Activated T-helper 17 cell treated with anti-CD3 and anti-CD28 coated beads, Interleukin-2, amount 50 U/mL, for 72 hours (primary cell): ENCODE data around the gene SMIM12. TPM values are rescaled to one million over a fixed set of nuclear protein-coding genes. Genes with fewer than 3 reads are reported as not detected.
"Not testable (repeated sequence)": the region's sequence is repeated elsewhere in the genome, so short reads cannot be mapped to it uniquely, and the experiment has no call there.

Experiments used
- ATAC-seq: fragments of 150-1000 bp; cut with Tn5 transposase; replicated peaks from 2 replicates; pipeline ENCODE4 v1.10.0; 2021; ENCODE audit warnings: mild to moderate bottlenecking, moderate library complexity
- H3K27ac Mint-ChIP-seq: one replicate; pipeline ENCODE4 v1.8.0; 2022; ENCODE audit warnings: mixed read lengths
- H3K27me3 Mint-ChIP-seq: one replicate; pipeline ENCODE4 v1.8.0; 2022; ENCODE audit warnings: mixed read lengths
- H3K36me3 Mint-ChIP-seq: one replicate; pipeline ENCODE4 v1.8.0; 2022; ENCODE audit warnings: low read depth, mild to moderate bottlenecking, mixed read lengths
- H3K4me1 Mint-ChIP-seq: one replicate; pipeline ENCODE4 v1.8.0; 2022; ENCODE audit warnings: mixed read lengths
- H3K4me3 Mint-ChIP-seq: one replicate; pipeline ENCODE4 v1.8.0; 2022; ENCODE audit warnings: mild to moderate bottlenecking, mixed read lengths
- H3K9me3 Mint-ChIP-seq: one replicate; pipeline ENCODE4 v1.8.0; 2022; ENCODE audit warnings: mixed read lengths
- total RNA-seq, 2 donors: library from RNA; stranded (reverse); gene quantifications; one replicate each; pipeline ENCODE4 v1.2.3, GENCODE V29; 2022

The SMIM12 gene
- total RNA-seq, 2 donors from 2014 or later: 30.3 to 60.0 TPM

DNA sequence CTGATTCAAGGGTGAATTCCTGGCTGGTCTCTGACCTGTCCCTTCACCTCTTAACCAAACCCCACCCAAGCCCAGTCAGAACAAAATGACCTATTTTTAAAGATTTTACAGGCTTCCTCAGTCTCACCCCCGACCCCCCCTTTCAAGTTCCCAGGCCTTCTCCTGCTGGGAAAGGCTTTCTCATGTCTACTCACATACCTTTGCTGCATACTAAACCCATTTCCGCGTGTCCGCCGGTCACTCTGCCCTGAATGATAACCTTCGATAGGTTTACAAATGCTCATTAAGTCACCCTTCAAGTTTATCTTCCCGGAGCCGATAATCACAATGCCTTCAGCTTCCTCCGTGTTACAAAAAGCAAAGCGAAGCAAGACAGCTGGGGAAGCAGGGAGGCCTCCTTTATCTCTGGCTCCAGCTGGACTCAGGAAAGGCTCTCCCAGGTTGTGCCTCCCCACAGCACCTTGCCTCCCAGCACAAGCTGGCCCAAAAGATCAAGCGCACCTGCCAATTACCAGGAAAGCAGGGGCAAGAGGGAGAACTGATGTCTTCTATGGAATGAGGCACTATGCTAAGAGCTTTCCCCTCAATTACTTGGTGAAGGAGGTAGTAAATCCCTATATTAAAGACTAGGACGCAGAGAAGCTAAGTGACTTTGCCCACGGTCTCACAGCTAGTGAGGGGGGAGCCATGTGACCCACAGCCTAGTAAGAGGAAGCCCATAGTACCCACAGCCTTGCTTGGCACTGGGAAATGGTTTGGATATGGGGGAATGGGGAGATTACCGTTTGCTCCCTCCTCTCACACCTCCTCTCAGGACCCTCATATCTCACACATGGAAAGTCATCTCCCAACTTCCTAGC, 15.9 kb downstream of the SMIM12 start:
- ATAC-seq: no peak
- H3K36me3 Mint-ChIP-seq: peaks cover 5% of the 10 kb centered on the region
- peak overlapping the region; percentile 35 for H3K27ac Mint-ChIP-seq
- H3K9me3 Mint-ChIP-seq: no peaks in the 10 kb centered on the region
- H3K4me1 Mint-ChIP-seq: peaks cover 8% of the 10 kb centered on the region
- H3K27me3 Mint-ChIP-seq: no peaks in the 10 kb centered on the region
- no peak overlapping the region for H3K4me3 Mint-ChIP-seq

DNA sequence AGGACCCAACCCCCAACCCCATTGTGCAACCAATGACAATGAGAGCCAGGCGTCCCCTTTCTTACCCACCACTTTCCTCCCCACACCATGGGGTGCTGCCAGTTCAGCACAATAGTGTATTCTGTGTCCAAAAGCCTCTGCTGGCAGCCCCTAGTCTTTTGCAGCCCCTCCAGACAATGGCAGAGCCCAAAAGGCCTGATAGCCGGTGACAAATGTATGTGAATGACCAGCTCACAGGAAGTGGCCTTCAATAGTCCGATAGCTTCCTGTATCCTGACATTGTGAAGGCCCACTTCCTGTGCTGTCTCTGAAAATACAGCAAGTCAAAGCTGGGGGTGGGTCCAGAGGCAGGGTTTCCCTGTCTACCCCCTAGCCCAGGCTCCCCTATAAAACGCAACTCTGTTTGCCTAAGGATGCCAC, 16.6 kb downstream of the SMIM12 start:
- Mint-ChIP-seq H3K9me3 (no peaks in the 10 kb centered on the region), H3K27me3 (no peaks in the 10 kb centered on the region), H3K36me3 (no peaks in the 10 kb centered on the region), H3K4me3 (no peak overlapping the region), H3K27ac (no peak overlapping the region), H3K4me1 (peaks cover 4% of the 10 kb centered on the region)
- no peak for ATAC-seq

DNA sequence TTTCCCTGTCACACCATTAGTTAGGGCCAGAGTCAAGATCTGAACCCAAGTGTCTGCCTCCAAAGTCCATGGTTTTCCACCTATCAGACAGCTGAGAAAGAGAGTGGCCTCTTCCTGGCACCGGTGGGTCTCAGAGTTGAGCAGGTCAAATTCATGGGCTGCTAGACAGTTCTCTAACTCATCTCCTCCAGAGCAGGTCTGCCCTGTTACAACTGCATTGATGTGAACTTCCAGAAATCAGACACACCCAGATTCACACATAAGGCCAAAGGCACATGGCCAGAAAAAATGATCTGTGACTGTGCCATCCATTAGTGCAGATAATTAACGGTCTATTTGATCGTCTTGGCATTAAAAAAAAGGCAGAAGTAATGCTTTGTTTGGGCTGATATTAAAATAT, 17.5 kb downstream of the SMIM12 start:
- ATAC-seq: no peak
- Mint-ChIP-seq H3K27me3 (no peaks in the 10 kb centered on the region), H3K4me3 (no peak overlapping the region), H3K36me3 (no peaks in the 10 kb centered on the region), H3K27ac (no peak overlapping the region), H3K9me3 (no peaks in the 10 kb centered on the region), H3K4me1 (peaks cover 4% of the 10 kb centered on the region)

DNA sequence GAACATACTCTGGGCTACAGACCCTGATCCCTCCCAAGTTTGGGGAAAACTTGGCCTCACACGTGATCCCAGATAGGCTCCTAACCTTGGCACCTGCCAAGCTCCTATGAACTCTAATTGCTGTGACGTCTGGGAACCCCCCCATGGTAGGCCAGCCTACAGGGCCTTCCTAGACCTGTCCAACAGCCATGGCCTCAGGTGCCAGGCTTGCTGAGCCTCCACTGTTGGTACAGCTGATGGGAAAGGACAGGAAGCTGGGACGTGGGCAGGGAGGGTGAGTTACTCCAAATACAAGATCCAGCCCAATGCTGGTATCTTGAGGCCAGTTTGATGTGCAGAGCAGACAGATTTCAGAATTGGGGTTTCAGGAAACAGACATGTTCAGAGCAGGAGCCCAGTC, 19.1 kb downstream of the SMIM12 start:
- no peak overlapping the region for H3K4me3 Mint-ChIP-seq
- no peaks in the 10 kb centered on the region for H3K27me3 Mint-ChIP-seq
- peaks cover 4% of the 10 kb centered on the region for H3K4me1 Mint-ChIP-seq
- H3K27ac Mint-ChIP-seq: no peak overlapping the region
- ATAC-seq: no peak
- no peaks in the 10 kb centered on the region for H3K9me3 Mint-ChIP-seq
- peaks cover under 1% of the 10 kb centered on the region for H3K36me3 Mint-ChIP-seq

DNA sequence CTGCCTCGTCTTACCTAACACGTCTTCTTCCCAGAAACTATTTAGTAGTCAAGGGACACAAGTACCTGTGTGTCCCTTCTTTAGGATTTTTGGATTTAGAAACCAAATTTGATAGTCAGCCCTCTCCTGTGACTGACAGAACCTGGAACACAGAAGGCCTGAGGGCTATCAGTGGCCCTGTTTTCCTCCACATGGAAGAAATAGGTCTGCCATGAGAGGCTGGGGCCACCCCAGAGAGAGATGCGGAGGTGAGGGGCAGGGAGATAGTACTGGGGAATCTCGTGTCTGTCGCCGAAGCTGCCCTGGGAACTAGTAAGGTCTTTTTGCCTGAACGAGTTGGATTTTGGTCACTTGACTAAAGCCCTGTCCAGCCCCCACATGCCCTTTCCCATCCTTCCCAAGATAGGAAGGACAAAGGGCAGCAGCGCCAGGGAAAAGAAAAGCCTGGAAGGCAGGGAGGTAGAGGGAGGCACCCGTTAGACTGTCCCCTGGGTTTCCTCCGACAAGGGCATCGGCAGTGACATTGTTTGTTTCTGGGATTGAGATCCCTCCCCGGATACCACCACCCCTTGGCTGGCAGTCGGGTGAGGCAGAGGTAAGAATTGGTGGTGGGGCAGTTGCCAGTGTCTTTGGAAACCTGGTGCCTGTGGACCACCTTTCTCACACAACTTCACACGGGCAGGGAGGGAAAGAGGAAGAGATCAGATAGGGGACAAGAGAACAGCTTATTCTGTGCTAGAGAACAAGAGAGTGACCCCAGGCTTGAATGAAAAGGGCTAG, 19.8 kb downstream of the SMIM12 start:
- H3K27me3 Mint-ChIP-seq: no peaks in the 10 kb centered on the region

DNA sequence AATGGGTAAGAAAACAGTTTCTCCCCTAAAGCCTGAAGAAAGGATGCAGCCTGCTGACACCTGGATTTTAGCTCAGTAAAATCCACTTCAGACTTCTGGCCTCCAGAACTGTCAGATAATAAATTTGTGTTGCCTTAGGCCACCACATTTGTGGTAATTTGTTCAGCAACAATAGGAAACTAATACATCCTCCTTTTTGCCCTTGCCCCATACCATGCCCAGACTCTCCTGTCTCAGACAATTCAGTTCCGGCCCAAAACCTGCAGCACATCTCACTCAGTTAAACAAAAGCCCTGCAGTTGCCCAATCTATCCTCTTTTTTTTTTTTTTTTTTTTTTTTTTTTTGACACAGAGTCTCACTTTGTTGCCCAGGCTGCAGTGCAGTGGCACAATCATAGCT, 25.8 kb downstream of the SMIM12 start:
- Mint-ChIP-seq H3K9me3 (no peaks in the 10 kb centered on the region), H3K36me3 (peaks cover 5% of the 10 kb centered on the region), H3K27ac (no peak overlapping the region), H3K4me3 (no peak overlapping the region), H3K27me3 (no peaks in the 10 kb centered on the region), H3K4me1 (no peaks in the 10 kb centered on the region)
- ATAC-seq: no peak

More for the DNA sequence above, 19.8 kb downstream of the SMIM12 start:
- H3K9me3 Mint-ChIP-seq: no peaks in the 10 kb centered on the region
- H3K4me3 Mint-ChIP-seq: no peak overlapping the region
- peaks cover 4% of the 10 kb centered on the region for H3K4me1 Mint-ChIP-seq
- ATAC-seq: no peak
- H3K27ac Mint-ChIP-seq: no peak overlapping the region
- H3K36me3 Mint-ChIP-seq: peaks cover 5% of the 10 kb centered on the region

DNA sequence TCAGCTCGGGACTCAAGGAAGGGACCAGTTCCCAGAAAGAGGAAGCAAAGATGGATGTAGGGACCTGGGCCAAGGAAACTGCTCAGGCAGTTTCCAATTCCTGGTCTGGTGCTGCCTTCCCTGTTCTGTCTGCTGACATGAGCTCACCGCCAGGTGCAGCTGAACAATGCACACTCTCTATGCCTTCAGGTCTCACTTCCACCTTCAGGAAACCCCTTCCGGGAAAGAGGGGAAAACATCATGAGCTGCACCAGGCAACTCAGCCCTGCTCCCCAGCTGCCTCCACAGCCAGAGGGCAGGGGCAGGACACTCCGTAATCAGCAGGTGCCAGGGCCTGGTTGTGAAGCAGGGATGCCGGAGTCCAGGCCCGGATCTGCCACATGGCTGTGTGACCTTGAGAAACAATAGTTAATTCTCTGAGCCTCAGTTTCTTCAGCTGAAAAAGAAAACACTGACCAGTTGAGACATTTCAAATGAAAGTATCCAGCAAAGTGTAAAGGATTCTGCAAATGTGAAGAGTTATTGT, 27.8 kb downstream of the SMIM12 start:
- Mint-ChIP-seq H3K9me3 (no peaks in the 10 kb centered on the region), H3K27ac (no peak overlapping the region), H3K4me3 (no peak overlapping the region), H3K4me1 (no peaks in the 10 kb centered on the region), H3K36me3 (peaks cover 5% of the 10 kb centered on the region), H3K27me3 (no peaks in the 10 kb centered on the region)
- ATAC-seq: no peak

DNA sequence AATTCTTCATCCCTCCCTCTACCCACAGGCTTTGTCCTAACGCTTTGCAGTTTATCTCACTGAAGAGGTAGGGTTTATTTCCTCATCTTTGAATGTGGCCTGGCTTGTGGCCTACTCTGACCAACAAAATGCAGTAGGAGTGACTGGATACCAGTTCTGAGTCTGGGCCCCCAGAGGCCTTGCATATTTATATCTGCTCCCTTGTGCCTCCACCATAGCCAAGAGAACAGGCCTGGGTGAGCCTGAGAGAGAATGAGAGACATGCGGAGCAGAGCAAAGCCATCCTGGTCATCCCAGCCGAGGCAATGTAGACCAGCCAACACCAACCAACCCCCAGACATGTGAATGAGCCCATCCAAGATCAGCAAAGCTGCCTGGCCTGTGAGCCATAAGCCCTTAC, 30.3 kb downstream of the SMIM12 start:
- Mint-ChIP-seq H3K27ac (no peak overlapping the region), H3K9me3 (no peaks in the 10 kb centered on the region), H3K4me1 (no peaks in the 10 kb centered on the region), H3K36me3 (no peaks in the 10 kb centered on the region), H3K27me3 (no peaks in the 10 kb centered on the region), H3K4me3 (no peak overlapping the region)
- ATAC-seq: no peak

DNA sequence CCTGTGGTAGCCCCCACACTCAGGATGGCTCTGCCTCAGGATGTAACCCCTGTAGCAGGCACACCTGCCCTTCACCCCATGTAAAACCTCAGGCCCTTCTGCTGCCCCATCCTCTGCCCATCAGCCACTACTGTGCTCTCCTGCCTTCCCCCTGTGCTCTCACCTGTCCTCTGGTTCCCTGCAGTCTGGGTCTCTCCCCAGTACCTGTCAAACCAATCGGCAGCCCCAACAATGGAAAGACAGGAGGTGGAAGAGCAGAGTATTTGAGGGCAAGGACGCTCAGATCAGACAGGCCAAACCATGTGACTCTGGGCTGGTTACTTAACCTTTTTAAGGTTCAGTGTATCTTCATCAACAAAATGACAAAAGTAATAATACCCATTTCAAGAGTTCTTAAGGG, 30.9 kb downstream of the SMIM12 start:
- Mint-ChIP-seq H3K36me3 (no peaks in the 10 kb centered on the region), H3K4me3 (no peak overlapping the region), H3K4me1 (no peaks in the 10 kb centered on the region), H3K27ac (no peak overlapping the region), H3K9me3 (peaks cover 3% of the 10 kb centered on the region), H3K27me3 (no peaks in the 10 kb centered on the region)
- no peak for ATAC-seq

DNA sequence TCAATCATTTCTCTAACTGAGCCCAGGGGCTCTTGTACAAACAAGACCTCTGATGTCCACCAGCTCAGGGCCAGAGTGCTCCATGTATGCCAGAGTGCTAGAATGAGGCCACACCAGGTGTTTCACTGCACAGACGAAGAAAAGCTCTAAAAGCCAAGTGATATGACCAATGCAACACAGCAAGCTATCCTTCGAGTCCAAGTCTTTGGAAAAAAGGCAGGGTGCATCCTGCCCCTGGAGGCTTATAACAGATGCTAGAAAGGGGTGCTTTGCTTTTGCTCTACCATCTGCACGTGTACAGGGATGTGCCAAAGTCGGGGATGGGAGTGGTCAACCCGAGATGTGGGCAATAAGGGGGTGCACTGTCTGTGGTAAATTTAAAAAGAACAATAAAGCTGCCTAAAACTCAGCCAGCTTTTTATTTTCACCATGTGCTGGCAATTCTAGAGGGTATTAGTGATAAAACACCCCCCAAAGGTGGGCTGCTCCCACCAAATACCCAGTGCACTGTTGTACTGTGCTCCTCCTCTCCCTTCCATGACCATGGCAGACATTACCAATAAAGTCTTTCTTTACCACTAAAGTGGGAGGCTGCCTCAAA, 32.1 kb downstream of the SMIM12 start:
- Mint-ChIP-seq H3K36me3 (no peaks in the 10 kb centered on the region), H3K4me1 (no peaks in the 10 kb centered on the region), H3K9me3 (peaks cover 3% of the 10 kb centered on the region), H3K27me3 (no peaks in the 10 kb centered on the region), H3K4me3 (no peak overlapping the region), H3K27ac (no peak overlapping the region)
- ATAC-seq: no peak

DNA sequence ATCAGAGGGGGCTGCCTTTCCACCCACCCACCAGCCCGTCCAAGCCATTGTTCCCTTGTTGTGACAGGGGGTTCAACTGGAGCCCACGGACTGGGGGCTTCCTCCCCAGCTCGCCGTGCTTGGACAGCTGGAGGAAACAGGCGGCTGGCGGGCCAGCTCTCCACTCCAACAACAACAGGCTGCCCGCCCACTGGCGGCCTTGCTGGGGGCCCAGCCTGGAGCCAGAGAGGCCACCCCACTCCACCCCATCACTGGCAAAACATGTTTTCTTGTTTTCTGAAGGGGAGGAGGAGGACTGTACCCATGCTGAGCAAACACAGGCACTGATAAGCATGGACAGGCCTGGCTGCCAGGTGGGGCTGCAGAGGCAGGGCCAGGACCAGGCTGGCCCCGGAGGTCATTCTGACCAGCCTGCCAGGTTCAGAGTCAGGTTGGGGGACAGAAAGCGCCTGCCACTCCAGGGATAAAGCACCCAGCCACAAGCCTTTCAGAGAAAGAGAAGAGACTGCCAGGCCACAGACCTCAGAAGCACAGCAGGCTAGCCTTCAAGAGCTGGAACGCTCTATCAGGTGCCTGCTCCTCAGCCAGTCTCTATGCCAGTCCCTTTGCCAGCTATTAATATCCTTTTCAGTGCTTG, 34.0 kb downstream of the SMIM12 start:
- Mint-ChIP-seq H3K4me1 (no peaks in the 10 kb centered on the region), H3K27me3 (no peaks in the 10 kb centered on the region), H3K27ac (no peak overlapping the region), H3K4me3 (no peak overlapping the region), H3K36me3 (no peaks in the 10 kb centered on the region), H3K9me3 (peaks cover 3% of the 10 kb centered on the region)
- no peak for ATAC-seq

DNA sequence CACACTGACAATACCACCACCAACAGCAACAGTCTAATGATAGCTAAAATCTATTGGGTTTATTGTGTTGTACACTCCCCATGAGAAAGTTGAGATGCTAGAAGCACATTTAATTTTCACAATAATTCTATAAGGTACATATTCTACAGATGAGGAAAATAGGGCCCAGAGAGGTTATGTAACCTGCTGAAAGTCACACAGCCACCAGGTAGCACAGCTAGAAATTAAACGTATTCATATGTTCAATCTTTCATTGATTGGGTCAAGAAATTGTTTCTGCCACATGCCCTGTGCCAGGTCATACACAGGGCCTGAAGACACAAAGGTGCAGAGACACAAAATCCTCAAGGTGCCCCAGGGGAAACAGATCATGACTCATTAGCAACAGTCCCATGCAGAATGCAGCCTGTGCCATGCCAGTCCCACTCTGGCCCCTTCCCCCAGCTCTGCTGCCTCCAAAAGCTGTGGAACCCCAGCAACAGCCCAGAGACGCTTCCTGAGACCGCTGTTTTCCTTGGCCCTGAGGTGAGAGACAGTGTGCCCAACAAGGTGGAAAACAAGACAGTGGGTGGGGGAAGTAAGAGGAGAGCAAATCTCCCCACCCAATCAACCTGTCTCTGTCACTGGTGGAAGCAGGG, 34.6 kb downstream of the SMIM12 start:
- Mint-ChIP-seq H3K27ac (no peak overlapping the region), H3K4me1 (no peaks in the 10 kb centered on the region), H3K9me3 (peaks cover 3% of the 10 kb centered on the region), H3K36me3 (no peaks in the 10 kb centered on the region), H3K27me3 (no peaks in the 10 kb centered on the region), H3K4me3 (no peak overlapping the region)
- ATAC-seq: no peak

DNA sequence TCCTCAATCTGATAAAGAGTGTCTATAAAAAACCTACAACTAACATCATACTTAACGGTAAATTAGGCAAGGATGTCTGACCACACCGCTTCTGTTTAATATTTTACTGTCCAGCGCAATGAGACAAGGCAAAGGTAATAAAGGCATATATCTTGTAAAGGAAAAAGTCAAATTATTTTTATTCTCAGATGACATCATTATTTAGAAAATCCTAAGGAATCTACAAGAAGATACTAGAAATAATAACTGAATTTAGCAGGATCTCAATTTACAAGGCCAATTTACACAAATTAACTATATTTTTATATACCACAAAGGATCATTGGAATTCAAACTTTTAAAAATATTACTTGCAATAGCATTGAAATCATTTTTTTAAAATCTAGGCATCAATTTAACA, 37.3 kb downstream of the SMIM12 start:
- Mint-ChIP-seq H3K27me3 (no peaks in the 10 kb centered on the region), H3K9me3 (peaks cover 3% of the 10 kb centered on the region), H3K4me1 (no peaks in the 10 kb centered on the region), H3K36me3 (no peaks in the 10 kb centered on the region), H3K27ac (no peak overlapping the region), H3K4me3 (no peak overlapping the region)
- ATAC-seq: no peak

DNA sequence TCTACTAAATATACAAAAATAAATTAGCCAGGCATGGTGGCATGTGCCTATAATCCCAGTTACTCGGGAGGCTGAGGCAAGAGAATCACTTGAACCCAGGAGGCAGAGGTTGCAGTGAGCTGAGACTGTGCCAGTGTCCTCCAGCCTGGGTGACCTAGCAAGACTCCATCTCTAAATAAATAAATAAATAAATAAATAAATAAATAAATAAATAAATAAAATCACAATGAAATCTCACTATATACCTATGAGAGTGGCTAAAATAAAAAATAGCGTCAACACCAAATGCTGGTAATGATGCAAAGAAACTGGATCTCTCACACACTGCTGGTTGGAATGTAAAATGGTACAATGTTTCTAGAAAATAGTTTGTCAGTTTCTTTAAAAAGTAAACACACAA, 40.7 kb downstream of the SMIM12 start:
- not testable (repeated sequence) for ATAC-seq, H3K4me1 Mint-ChIP-seq, H3K4me3 Mint-ChIP-seq, H3K27ac Mint-ChIP-seq, H3K27me3 Mint-ChIP-seq, H3K36me3 Mint-ChIP-seq, H3K9me3 Mint-ChIP-seq
